Measurements from ENCODE around the gene MRPL16.
"Not testable (repeated sequence)": the region's sequence is repeated elsewhere in the genome, so short reads cannot be mapped to it uniquely, and the experiment has no call there.

Gene MRPL16

DNA sequence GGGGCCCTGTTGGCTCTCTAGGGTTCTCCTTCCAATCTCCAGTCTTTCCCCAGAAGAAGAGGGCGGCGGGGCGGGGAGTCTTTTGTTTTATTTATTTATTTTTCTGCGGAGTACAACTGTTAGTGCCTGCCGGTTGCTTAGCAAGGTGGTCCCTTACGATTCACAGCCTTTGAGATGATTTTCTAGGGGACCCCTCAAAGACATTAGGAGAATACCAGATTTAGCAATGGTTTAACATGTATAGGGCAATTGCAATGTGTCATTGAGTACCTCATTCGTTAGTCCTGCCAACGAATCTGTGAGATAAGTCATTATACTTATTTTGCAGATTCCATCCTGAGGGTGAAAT is 307 bp upstream of the MRPL16 start:
- no peak for DNase-seq

- DNase-seq: no peak
These were observed 3.4 kb downstream of the MRPL16 start for GRCh38 chr11:59807047-59807610.

DNA sequence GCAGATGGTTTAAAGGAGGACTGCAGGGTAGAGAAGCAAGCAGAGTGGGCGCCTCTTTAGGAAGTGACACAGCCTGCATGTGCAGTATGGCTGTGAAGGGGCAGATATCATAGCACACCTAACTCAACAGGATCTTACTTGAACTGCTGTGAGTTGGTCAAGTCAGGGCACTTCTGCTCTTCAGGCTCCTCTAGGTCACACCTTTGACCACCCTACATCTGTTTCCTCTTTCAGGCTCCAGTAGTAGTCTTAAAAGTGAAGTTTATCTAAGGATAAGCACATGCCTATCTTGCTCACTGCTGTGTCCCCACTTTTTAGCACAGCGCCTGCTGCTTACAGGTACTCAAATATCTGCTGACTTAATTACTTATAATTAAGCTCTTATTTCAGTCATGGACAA is 6.5 kb downstream of the MRPL16 start:
- no peak for DNase-seq

DNA sequence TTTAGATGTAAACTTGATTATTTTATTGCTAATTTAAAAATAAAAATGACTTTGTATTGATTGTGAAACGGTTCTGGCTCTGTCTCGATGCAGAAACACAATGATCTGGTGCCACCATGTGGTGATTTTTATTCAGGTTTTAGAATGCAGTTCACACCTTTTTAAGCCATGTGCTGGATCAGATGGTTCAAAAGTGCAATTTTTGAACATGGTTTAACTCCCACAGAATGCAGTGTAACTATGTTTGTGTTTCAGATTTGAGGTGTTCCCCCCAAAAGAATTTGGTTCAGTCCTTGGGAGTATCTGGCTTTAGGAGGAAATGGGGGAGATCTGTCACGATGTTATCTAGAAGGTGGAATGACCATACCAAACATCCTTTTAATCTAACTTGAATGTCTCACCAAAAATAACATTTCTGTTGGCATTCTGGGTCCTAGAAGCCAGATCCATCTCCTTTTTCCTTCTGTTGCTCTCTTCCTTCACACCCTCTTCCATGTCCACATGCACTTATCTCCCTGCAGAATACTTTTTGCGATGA is 7.9 kb downstream of the MRPL16 start:
- DNase-seq: peak; percentile 18

DNA sequence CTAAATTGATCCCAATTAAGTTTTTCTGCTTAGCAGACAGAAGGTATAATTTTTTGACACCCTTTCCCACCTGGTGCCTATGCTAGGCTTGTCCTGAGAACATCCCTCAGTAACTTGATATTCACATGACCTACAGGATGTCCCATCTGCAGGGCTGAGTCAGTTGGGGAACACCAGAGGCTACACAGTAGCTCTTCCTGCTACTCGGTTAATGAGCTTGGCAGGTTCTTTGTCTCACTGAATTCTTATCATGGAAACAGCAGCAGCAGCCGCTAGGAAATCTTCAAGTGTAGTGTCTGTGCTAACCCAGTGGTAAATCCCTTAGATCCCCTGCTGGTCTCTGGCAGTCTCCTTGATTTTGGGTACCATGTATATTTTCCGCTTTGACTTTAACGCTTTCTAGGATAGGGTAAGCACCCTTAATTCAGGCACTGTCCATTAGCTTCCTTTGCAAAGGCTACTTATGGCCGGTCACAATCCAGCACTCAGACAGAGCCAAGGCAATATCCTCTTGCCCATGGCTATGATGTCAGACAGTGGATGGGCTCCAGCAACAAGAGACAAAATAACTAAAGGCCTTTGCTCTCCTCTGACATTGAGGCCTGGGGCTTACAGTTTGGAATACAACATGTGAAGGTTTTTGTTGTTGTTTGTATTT is 8.5 kb downstream of the MRPL16 start:
- no peak for DNase-seq

- DNase-seq: no peak
These were observed 9.3 kb downstream of the MRPL16 start for GRCh38 chr11:59801160-59801706.

GRCh38 chr11:59800390-59801025 is 10.1 kb downstream of the MRPL16 start:
- no peak for DNase-seq

DNA sequence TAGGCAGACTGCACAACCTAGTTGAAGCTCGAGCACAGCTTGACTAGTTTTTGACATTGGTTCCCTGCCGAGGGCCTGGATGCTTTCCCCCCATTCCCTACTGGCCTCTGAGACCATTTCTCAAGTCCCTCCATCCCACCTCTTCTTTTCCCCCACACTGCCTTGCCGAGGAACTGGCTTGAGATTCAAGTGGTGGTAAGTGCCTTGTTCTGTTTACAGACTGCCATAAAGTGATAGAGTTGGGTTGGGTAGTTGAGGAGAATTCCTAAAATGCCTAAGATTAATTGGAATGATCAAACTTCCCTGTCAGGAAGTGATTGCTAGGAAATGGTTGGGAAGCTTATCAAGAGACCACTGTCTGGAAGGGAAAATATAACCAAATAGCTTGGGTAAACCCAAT is 16.2 kb downstream of the MRPL16 start:
- DNase-seq: no peak

DNA sequence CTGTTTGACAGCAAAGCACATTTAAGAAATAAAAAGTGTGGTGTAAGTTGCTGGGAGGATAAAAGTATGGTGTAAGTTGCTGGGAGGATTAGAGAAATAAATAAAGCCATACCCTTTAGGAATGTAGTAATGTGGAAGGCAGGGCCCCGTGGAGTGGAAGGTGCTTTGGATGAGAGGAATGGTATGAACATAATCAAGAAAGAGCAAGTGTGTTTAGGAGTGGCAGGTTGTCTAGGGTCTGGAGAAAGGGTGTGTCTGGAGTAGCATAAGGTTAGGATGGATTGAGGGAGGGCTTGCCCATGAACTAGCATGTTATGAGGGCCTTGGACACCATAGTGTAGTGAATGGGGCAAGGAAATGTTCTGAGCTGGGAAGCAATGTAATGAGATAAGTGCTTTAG is 18.1 kb downstream of the MRPL16 start:
- no peak for DNase-seq

DNA sequence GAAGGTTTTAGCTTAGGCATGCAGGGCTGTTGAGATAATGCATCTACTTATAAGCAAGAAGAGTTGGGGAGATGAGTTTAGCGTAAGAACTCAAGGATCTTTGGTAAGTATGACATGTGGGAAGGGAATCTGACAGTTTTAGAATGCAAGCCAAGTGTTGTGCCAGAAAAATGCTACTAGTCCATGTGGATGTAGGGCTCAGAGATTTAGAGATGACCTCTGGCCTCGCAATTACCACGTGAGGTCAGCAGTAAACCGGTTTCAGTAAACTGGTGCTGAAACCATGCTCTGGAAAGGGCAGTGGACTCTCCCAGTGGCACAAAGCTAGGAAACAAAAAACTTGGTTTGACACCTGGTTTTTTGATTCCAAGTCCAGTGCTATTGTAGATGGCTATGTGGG is 18.9 kb downstream of the MRPL16 start:
- no peak for DNase-seq

- DNase-seq: no peak
These were observed 22.8 kb downstream of the MRPL16 start for GRCh38 chr11:59787816-59788215.

- DNase-seq: no peak
These were observed 23.4 kb downstream of the MRPL16 start for GRCh38 chr11:59787255-59787588.

DNA sequence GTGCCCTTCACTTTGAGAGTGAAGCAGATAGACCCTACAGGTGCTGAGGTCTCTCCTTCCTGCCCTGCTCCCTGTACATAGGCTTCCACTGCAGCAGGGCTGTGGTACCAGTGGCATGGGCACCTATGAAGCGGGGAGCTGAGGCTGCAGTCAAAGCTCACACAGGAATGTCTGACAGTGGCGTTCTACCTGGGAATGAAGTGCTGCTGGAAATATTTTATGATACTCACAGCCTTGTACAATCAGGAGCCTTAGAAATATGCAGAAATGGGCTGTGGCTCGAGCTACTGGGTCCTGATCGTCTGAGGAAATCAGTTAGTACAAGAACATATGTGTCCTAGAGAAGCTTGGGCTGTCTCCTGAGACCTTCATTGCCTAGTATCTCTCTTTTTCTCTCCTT is 24.8 kb downstream of the MRPL16 start:
- no peak for DNase-seq

GRCh38 chr11:59784441-59784840 is 26.1 kb downstream of the MRPL16 start:
- not testable (repeated sequence) for DNase-seq

DNA sequence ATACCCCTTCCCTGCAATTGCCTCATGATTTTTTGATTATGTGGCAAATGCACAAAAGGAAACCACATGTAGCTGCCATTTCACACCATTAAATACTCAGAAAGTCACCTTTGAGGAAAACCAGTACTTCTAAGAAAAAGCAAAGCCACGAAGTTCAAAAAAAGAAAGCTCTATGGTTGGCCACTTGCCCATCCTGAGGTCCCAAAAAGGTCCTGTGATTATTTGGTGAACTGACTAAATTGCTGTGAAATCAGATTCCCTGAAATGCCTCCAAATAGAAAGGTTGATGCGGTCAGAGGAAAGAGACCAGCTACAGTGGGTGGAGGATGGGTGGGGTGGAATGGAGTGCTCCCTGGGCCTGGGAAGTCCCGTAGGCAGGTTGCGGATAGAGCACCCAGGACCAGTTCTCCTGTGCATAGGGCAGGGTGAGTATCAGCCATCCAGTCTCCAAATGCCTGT is 26.9 kb downstream of the MRPL16 start:
- no peak for DNase-seq

DNA sequence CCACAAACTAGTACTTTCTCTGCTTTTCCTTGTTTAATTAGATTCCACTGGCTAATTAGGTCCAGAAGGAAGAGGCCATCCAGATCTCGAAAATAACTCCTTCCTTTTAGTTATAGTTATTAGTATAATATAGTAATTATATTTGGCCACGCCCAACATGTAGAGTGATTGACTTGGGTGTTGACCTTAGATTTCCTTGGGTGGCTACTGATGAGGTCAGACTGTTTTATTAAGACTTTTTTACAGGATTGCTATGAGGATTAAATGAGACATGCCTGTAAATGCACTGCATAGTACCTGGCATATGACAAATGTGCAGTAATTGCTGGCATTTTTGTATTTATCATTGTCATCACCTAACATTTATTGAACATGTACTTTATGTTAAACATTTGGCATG is 28.5 kb downstream of the MRPL16 start:
- DNase-seq: no peak

- DNase-seq: no peak
These were observed 31.1 kb downstream of the MRPL16 start for GRCh38 chr11:59779487-59779886.

DNA sequence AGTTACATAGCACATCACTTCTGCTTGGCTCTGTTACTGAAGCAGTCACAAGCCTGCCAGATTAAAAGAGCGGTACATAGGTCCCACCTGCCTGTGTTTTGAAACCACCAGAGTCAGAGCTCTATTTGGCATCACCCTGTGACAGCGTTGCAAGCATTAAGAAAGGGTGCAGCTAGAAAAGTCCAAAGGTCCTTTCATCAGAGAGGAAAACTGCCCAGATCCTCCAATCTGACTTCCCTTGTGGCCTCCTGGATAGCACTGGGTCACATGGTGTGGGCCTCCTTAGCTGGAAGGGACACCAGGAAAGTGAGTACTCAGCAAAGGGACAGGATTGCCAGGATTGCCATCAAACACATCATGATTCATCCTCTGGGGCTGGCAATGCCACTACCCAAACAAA is 32.5 kb downstream of the MRPL16 start:
- no peak for DNase-seq

DNA sequence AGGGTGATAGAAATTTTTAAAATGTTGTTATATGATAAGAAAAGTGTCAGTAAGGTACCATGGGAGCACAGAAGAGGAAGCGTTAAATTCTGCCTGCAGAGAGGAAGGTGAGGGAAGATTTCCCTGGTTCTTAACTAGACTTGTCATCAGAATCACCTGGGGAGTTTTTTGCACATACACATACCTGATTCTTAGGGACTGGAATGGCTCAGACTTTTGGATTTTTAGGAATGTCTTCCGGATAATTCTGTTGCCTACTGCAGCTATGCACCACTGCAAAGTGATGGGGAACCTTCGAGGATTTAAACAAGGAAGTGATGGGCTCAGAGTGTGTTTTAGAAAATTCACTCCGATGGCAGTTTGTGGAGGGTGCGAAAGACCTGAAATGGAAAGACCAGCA is 33.5 kb downstream of the MRPL16 start:
- no peak for DNase-seq

- no peak for DNase-seq
These were observed 34.1 kb downstream of the MRPL16 start for GRCh38 chr11:59776210-59777066.

- DNase-seq: no peak
These were observed 37.5 kb downstream of the MRPL16 start for GRCh38 chr11:59773083-59773440.

DNA sequence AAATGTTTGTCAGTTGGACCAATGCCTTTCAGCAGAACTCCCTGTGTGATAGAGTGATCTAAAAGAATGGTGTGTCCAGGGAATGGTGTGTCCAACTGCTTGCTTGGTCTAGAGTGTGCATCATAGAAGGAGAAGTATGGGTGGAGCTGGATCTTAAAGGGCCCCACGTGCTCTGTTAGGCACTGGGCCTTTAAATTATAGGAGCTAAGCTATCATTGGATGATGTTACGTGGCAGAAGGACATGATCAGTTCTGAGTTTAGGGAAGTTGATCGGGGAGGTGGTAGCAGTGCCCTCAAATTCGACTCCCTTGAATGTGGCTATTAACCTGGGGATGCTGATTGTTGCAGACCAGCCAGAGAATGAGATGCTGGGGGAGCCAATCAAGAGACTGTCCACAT is 39.0 kb downstream of the MRPL16 start:
- no peak for DNase-seq

DNA sequence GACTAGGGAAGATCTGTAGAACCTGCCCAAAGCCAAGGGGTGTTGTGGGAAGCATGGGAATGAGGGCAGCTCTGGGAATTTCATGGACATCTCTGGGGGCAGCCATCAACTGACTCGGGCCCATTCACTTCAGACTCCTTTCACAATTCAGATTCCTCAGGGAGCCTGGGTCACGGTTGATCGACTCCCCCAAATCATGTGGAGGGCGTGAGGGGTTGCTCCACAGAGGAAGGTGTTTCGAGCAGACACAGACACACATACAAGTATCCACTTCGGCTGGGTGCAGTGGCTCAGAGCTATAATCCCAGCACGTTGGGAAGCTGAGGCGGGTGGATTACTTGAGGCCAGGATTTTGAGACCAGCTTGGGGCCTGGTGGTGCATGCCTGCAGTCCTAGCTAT is 39.7 kb downstream of the MRPL16 start:
- no peak for DNase-seq
